ENCODE data around the gene FAM227B. TPM values are rescaled to one million over a fixed set of nuclear protein-coding genes. Genes with fewer than 3 reads are reported as not detected.
"Not testable (repeated sequence)": the region's sequence is repeated elsewhere in the genome, so short reads cannot be mapped to it uniquely, and the experiment has no call there.

Gene FAM227B
- total RNA-seq, 2 donors from 2014 or later, result 8.3 to 12.9 TPM

DNA sequence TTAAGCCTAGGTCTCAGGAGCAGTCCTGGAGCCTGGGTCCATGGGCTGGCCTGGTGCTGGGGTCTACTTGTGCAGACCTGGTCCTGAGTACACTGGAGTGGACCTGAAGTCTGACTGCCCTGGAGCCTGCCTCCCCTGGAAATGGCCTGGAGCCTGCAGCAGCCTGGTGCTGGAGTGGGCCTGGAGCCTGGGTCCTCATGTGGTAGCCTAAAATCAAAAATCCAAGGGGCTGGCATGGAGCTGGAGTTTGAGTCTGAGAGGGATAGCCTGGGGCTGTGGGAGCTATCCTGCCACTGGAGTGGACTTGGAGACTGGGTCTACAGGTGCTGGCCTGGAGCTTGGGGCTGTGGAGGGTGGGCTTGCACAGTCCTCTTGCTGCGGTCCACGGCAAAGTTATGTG lies 15.0 kb downstream of the FAM227B start:
- TF ChIP-seq, protein P1, sequence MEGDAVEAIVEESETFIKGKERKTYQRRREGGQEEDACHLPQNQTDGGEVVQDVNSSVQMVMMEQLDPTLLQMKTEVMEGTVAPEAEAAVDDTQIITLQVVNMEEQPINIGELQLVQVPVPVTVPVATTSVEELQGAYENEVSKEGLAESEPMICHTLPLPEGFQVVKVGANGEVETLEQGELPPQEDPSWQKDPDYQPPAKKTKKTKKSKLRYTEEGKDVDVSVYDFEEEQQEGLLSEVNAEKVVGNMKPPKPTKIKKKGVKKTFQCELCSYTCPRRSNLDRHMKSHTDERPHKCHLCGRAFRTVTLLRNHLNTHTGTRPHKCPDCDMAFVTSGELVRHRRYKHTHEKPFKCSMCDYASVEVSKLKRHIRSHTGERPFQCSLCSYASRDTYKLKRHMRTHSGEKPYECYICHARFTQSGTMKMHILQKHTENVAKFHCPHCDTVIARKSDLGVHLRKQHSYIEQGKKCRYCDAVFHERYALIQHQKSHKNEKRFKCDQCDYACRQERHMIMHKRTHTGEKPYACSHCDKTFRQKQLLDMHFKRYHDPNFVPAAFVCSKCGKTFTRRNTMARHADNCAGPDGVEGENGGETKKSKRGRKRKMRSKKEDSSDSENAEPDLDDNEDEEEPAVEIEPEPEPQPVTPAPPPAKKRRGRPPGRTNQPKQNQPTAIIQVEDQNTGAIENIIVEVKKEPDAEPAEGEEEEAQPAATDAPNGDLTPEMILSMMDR (IDR thresholded peaks at IDR 0.05), result no peak
- TF ChIP-seq POLR2AphosphoS5 (IDR thresholded peaks at IDR 0.05), result no peak
- TF ChIP-seq POLR2A (IDR thresholded peaks at IDR 0.05), result no peak
- DNase-seq (ENCODE audit: low spot score), result no peak
- WGBS, result 100% methylated on average over 2 of the region's 2 CpGs
- Histone ChIP-seq H3K9me3 (no peaks in the 10 kb centered on the region), H3K4me1 (replicated peaks) (no peaks in the 10 kb centered on the region), H3K27ac (no peak overlapping the region), H3K4me3 (no peak overlapping the region), H3K36me3 (no peaks in the 10 kb centered on the region), H3K27me3 (replicated peaks; ENCODE audit: insufficient read depth) (no peaks in the 10 kb centered on the region)
- intact Hi-C loops (cut with DNase I), result no loop called here

DNA sequence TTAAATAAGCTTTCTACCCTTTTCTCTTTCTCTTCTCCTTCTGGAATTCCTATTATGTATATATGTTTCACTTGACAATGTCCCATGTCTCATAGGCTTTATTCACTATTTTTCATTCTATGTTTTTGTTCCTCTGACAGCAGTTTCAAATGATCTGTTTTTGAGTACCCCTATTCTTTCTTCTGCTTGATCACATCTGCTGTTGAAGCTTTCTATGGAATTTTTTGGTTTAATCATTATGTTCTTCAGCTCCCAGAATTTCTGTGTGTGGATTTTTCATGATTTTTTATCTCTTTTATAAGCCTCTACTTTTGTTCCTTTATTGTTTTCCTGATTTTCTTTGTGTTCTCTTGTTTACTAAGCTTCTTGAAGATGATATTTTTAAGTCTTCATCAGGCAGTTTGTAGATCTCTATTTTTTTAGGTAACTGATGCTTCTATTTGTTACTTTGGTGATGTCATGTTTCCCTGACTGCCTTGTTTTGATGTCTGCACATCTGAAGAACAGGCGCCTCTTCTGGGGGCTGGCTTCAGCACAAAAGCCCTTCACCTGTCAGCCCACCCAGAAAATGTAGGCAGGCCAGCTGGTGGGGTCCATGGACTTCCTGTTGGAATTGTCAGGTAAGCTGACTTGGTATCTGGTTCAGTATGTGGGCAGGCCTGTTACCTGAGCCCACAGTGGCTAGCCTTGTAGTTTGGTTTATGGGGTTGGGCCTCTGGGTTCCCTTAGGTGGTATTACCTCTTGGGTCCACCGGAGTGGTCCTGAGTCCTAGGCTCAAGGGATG lies 15.8 kb downstream of the FAM227B start:
- H3K27ac ChIP-seq, result no peak overlapping the region
- WGBS, result 96% methylated on average over 2 of the region's 2 CpGs
- no peaks in the 10 kb centered on the region for H3K36me3 ChIP-seq
- intact Hi-C loops (cut with DNase I), result no loop called here
- no peak overlapping the region for H3K4me3 ChIP-seq
- no peak for DNase-seq (ENCODE audit: low spot score)
- H3K27me3 ChIP-seq (replicated peaks; ENCODE audit: insufficient read depth), result no peaks in the 10 kb centered on the region
- no peaks in the 10 kb centered on the region for H3K4me1 ChIP-seq (replicated peaks)
- TF ChIP-seq, protein P1 (IDR thresholded peaks at IDR 0.05), result no peak
- TF ChIP-seq POLR2A (IDR thresholded peaks at IDR 0.05), result no peak
- TF ChIP-seq POLR2AphosphoS5 (IDR thresholded peaks at IDR 0.05), result no peak
- no peaks in the 10 kb centered on the region for H3K9me3 ChIP-seq

DNA sequence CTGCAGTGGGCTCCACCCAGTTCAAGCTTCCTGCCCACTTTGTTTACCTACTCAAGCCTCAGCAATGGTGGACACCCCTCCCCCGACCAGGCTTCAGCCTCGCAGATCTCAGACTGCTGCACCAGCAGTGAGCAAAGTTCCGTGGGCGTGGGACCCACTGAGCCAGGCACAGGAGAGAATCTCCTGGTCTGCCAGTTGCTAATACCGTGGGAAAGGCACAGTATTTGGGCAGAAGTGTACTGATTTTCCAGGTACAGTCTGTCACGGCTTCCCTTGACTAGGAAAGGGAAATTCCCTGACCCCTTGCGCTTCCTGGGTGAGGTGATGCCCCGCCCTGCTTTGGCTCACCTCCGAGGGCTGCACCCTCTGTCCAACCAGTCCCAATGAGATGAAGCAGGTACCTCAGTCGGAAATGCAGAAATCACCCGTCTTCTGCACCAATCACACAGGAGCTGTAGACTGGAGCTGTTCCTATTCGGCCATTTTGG lies 27.7 kb downstream of the FAM227B start:
- H3K4me1 ChIP-seq (replicated peaks); H3K36me3 ChIP-seq; H3K27me3 ChIP-seq (replicated peaks; ENCODE audit: insufficient read depth); intact Hi-C loops (cut with DNase I); DNase-seq (ENCODE audit: low spot score); H3K4me3 ChIP-seq; H3K27ac ChIP-seq; H3K9me3 ChIP-seq: not testable (repeated sequence)
- WGBS, result 92% methylated on average over 12 of the region's 12 CpGs

DNA sequence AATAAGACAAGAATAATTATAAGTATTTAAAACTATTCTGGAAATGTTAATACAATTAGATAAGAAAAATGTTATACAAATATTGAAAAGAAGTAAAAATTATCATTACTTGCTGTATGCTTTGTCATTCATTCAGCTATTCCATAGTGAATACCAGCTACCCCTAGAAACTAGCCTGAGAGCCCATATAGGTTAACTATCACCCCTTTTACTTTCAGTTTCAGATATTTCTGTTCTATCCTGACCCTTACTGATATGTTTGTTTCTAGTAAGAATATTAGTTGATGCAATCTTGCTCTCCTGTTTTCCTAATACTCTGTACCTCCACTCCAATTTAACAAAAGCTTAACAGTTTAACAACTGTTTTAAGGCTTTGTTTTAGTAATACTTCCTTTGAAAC lies 31.6 kb downstream of the FAM227B start:
- TF ChIP-seq POLR2A (IDR thresholded peaks at IDR 0.05) (no peak), POLR2AphosphoS5 (IDR thresholded peaks at IDR 0.05) (no peak)
- TF ChIP-seq, protein P1 (IDR thresholded peaks at IDR 0.05), result no peak
- Histone ChIP-seq H3K27ac (no peak overlapping the region), H3K36me3 (no peaks in the 10 kb centered on the region), H3K4me3 (no peak overlapping the region), H3K9me3 (no peaks in the 10 kb centered on the region), H3K4me1 (replicated peaks) (no peaks in the 10 kb centered on the region), H3K27me3 (replicated peaks; ENCODE audit: insufficient read depth) (no peaks in the 10 kb centered on the region)
- DNase-seq (ENCODE audit: low spot score), result no peak
- intact Hi-C loops (cut with DNase I), result no loop called here

DNA sequence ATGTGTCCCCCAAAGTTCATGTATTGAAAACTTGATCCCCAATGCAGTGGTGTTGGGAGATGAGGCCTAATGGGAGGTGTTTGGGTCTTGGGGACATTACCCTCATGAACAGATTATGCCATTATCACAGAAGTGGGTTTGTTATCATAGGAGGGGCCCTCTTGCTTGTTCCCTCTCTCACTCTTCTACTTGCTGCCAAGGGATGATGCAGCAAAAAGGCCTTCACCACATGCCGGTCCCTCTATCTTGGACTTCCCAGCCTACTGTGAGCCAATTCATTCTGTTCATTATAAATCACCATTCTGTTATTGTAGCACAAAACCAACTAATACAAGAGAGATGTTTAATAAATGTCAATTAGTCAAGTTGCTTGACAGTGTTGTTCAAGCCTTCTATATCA lies 47.2 kb downstream of the FAM227B start:
- H3K4me1 ChIP-seq (replicated peaks), result no peaks in the 10 kb centered on the region
- no peaks in the 10 kb centered on the region for H3K36me3 ChIP-seq
- TF ChIP-seq POLR2AphosphoS5 (IDR thresholded peaks at IDR 0.05) (no peak), POLR2A (IDR thresholded peaks at IDR 0.05) (no peak)
- WGBS, result 96% methylated on average over 1 of the region's 1 CpG
- no peak overlapping the region for H3K4me3 ChIP-seq
- H3K27ac ChIP-seq, result no peak overlapping the region
- no peaks in the 10 kb centered on the region for H3K9me3 ChIP-seq
- no peak for DNase-seq (ENCODE audit: low spot score)
- intact Hi-C loops (cut with DNase I), result no loop called here
- H3K27me3 ChIP-seq (replicated peaks; ENCODE audit: insufficient read depth), result no peaks in the 10 kb centered on the region

DNA sequence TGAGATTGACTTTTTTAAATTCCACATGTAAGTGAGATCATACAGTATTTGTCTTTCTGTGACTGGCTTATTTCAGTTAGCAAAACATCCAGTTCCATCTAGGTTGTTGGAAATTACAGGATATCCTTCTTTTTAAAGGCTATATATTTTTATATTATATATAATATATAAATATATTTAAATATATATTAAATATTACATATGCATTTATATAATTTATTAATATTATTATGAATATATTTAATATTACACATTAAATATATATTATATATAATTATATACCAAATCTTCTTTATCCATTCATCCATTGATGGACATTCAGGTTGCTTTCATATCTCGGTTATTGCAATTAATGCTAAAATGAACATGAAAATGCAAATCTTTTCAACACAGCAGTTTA lies 49.9 kb downstream of the FAM227B start:
- no peaks in the 10 kb centered on the region for H3K9me3 ChIP-seq
- 90% methylated on average over 1 of the region's 1 CpG for WGBS
- no peak overlapping the region for H3K27ac ChIP-seq
- H3K27me3 ChIP-seq (replicated peaks; ENCODE audit: insufficient read depth), result no peaks in the 10 kb centered on the region
- no peaks in the 10 kb centered on the region for H3K4me1 ChIP-seq (replicated peaks)
- H3K36me3 ChIP-seq, result no peaks in the 10 kb centered on the region
- intact Hi-C loops (cut with DNase I), result no loop called here
- TF ChIP-seq POLR2AphosphoS5 (IDR thresholded peaks at IDR 0.05), result no peak
- no peak for TF ChIP-seq POLR2A (IDR thresholded peaks at IDR 0.05)
- TF ChIP-seq, protein P1 (IDR thresholded peaks at IDR 0.05), result no peak
- no peak overlapping the region for H3K4me3 ChIP-seq
- no peak for DNase-seq (ENCODE audit: low spot score)
